Skeletal muscle satellite cell (primary cell): ENCODE data around the gene TYMP.
A peak's percentile ranks its signal among the peaks of the same experiment; 100 is the strongest.

Experiments used
- H3K27me3 ChIP-seq: 2 replicates; pipeline ENCODE4 v1.7.0; 2013; ENCODE audit warnings: low read length; ENCODE audit not compliant: control insufficient read depth, insufficient read depth
- H3K36me3 ChIP-seq: 2 replicates; pipeline ENCODE4 v1.7.0; 2013; ENCODE audit warnings: mild to moderate bottlenecking, control low read depth, low read length; ENCODE audit not compliant: insufficient read depth
- H3K4me1 ChIP-seq: 2 replicates; pipeline ENCODE4 v1.7.0; 2013; ENCODE audit warnings: low read length; ENCODE audit not compliant: control insufficient read depth, insufficient read depth
- H3K4me2 ChIP-seq: 2 replicates; pipeline ENCODE4 v1.7.0; 2013; ENCODE audit warnings: mild to moderate bottlenecking, low read length
- H3K4me3 ChIP-seq: 2 replicates; pipeline ENCODE4 v1.7.0; 2013; ENCODE audit warnings: low read length
- H3K9ac ChIP-seq: 2 replicates; pipeline ENCODE4 v1.7.0; 2013; ENCODE audit warnings: mild to moderate bottlenecking, low read depth, low read length, moderate library complexity
- H3K9me3 ChIP-seq: replicated peaks from 2 replicates; pipeline ENCODE4 v1.7.0; 2013; ENCODE audit warnings: mild to moderate bottlenecking, control low read depth, low read length

Gene TYMP

DNA sequence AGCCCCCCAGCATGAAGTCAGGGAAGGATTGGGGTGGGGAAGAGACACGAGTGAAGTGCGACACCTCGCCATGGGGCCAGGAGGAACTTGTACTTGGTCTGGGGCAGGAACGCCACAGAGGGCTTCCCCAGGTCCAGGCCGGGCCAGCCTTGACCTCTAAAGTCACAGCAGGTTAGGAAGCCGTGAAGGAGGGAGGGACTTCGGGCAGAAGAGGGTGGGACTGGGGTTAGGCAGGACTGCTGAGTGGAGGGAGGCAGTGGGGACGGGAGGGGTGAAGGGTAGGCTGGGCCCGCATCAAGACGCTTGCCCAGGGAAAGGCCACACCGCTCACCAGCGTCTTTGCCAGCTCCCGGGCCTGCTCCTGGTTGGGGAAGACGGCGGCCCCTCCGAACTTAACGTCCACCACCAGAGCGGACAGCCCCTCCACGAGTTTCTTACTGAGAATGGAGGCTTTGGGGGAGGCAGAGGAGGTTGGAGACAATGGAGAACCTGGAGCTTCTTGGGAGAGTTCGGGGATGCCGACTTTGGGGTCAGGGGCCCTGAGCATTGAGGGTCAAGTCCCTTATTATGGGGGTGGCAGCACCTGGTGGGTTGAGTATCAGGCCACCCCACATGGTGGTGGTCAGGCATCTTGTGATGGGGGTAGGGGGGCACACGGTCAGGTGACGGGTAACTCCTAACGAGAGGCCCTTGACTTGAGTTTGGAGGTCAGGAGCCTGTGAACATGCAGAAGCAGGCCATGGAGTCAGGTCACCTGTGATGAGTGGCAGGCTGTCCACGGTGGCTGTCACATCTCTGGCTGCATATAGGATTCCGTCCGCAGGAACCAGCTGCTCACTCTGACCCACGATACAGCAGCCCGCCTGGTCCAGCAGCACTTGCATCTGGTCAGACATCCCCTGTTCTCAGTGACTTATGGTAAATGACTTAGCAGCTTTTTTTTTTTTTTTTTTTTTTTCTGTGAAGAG lies 2.7 kb downstream of the TYMP start:
- H3K9me3 ChIP-seq = no peaks in the 10 kb centered on the region
- H3K4me1 ChIP-seq = peaks cover 56% of the 10 kb centered on the region
- peaks cover 20% of the 10 kb centered on the region for H3K36me3 ChIP-seq
- peaks cover 20% of the 10 kb centered on the region for H3K27me3 ChIP-seq
- peak overlapping the region; percentile 91 for H3K9ac ChIP-seq
- peak overlapping the region; percentile 93 for H3K4me2 ChIP-seq
- H3K4me3 ChIP-seq = peak overlapping the region; percentile 83

DNA sequence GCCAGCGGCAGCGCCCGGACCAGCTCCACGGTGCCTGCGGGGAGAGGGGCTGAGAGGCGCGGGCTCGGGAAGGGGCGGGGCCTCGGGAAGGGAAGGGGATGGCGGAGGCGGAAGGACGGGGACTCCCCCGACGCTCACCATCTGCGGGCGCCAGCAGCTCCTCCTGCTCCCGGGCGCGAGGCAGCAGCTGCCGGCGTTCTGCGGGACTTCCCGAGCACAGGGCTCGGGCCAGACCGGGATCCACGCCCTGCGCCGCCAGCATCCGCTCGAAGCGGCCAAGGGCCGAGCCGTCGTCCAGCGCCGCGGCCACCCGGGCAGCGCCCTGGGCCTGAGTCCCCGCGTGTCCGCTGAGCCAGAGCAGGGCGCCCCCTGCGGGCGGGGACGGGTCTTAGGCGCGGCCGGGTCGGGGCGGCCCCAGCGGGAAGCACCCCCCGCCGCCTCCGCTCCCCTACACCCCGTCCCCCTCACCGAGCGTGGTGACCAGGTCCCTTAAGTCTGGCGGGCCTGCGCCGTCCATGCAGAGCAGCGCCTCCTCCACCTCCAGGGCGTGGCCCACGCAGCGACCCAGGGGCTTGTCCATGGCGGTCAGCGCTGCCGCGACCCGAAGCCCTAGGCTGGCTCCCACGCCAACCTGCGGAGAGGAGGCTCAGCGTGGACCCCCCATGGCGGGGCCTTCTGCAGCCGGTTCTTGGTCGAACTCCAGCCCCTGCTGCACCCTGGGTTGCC lies 3.5 kb downstream of the TYMP start:
- Histone ChIP-seq H3K27me3 (peaks cover 18% of the 10 kb centered on the region), H3K9ac (peak overlapping the region; percentile 91), H3K4me3 (peak overlapping the region; percentile 83), H3K36me3 (peaks cover 29% of the 10 kb centered on the region), H3K9me3 (no peaks in the 10 kb centered on the region), H3K4me1 (peaks cover 48% of the 10 kb centered on the region), H3K4me2 (peak overlapping the region; percentile 93)

DNA sequence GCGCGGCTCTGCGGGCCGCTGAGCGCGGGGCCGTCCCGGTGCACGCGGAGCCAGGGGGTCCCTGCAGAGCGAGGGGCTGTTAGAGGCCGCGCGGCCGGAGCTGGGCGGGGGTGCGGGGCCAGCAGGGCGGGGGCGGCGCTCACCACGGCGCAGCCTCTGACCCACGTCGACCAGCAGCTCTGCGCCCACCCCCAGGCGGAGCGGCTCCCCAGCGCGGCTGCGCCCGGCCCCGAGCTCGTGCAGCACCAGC lies 4.0 kb downstream of the TYMP start:
- Histone ChIP-seq H3K4me1 (peaks cover 43% of the 10 kb centered on the region), H3K9ac (peak overlapping the region; percentile 91), H3K36me3 (peaks cover 32% of the 10 kb centered on the region), H3K9me3 (no peaks in the 10 kb centered on the region), H3K27me3 (peaks cover 13% of the 10 kb centered on the region), H3K4me2 (peak overlapping the region; percentile 93), H3K4me3 (peak overlapping the region; percentile 83)

DNA sequence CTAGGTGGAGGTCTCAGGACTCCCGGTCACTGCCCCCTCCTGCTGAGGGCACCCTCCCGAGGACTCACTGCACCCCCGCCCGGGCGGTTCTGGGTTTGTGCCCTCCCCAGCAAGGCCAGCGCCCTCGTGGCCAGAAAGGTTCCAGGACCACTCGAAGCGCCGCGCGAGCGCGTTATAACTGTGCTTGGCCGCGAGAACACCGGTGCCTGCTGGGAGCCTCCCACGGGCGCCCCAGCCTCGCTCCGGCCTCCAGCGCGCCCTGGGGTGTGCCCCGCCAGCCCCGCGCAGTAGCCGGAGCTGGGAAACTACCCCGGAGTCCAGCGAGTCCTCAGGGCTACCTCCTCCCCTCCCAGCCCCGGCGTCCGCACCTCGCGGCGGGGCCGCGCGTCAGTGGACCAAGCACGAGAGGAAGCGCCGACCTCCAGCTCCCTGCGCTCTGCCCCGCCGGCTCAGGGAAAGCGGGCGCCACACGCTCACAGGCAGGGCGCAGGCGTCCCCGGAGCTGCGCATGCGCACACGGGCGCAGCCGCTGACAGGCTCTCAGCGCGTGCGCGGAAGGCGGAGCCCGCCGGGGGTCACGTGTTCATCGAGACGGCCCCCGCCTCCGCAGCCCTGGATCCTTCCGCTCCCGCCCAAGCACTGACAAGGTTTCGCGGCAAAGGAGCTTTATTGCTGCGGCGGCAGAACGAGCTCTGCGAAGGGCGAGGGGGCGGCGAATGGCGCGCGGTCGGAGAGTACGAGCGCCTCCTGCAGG lies 4.5 kb downstream of the TYMP start, which contains the start of gene SCO2:
SCO2 (minus strand) TSS at position 495 of the 754 bp plus-strand sequence. CDS start 1,187 bp downstream, outside the sequence.
- H3K9ac ChIP-seq = peak within 1 kb of the TSS; percentile 91
- peaks cover 8% of the 10 kb centered on the region for H3K27me3 ChIP-seq
- no peaks in the 10 kb centered on the region for H3K9me3 ChIP-seq
- peak within 1 kb of the TSS; percentile 93 for H3K4me2 ChIP-seq
- H3K4me3 ChIP-seq = peak within 1 kb of the TSS; percentile 83
- peaks cover 33% of the 10 kb centered on the region for H3K36me3 ChIP-seq
- H3K4me1 ChIP-seq = peaks cover 38% of the 10 kb centered on the region

DNA sequence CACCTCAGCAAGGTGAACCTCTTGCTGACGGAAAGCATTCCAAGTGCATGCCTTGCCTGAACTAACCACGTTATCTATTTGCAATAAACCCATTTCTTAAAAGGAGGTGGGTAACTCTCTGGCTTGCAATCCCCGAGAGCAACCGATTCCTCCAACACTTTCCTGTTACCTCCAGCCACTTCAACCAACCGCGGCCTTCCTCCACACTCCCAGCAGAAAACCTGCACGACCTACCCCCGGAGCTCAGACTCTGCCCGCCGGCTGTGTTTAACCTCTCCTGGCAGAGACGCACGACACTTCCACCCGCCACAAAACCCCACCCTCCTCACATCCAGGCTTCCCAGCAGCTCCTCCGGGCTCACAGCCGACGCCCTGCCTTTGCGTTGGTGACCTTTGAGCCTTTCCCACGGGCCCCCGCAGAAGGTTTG lies 5.1 kb downstream of the TYMP start:
- H3K9ac ChIP-seq = peak overlapping the region; percentile 91
- peak overlapping the region; percentile 83 for H3K4me3 ChIP-seq
- H3K4me1 ChIP-seq = peaks cover 32% of the 10 kb centered on the region
- H3K4me2 ChIP-seq = peak overlapping the region; percentile 93
- H3K36me3 ChIP-seq = peaks cover 33% of the 10 kb centered on the region
- H3K9me3 ChIP-seq = no peaks in the 10 kb centered on the region
- H3K27me3 ChIP-seq = peaks cover 2% of the 10 kb centered on the region

DNA sequence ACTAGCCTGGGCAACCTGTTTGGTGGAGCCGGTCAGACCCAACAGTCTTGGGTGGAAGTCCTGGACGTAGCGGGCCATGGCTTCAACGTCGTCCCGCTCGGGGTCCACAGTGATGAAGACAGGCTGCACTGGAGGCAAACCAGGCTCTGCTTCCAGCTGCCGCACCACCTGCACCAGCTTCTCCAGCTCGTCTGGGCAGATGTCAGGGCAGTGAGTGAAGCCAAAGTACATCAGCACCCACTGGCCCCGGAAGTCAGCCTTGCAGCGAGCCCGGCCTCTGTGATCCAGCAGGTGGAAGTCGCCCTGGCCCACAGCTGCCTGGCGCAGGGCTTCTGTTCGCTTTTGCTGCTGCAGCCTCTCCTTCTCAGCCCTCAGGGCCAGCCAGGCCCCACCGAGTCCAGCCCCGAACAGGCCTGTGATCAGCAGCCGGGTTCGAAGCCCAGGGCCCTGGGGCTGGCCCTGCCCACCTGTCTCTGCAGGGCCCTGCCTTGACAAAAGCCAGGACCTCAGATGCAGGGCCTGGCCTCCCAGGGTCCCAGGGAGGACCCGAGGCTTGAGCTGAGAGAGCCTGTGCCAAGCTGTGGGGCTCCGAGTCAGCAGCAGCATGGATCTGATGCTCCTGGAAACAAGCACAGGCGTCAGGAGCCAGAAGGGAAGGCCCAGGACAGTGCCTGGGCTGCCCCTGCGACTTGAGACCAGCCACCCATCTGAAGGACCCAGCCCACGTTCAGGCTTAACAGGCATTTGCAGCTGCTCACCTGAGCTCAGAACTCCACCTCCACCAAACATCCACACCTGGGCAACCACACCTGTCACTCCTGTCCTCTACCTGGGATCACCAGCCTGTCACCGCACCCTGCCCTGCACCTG lies 5.8 kb downstream of the TYMP start:
- H3K36me3 ChIP-seq = peaks cover 38% of the 10 kb centered on the region
- no peaks in the 10 kb centered on the region for H3K9me3 ChIP-seq
- peak overlapping the region; percentile 83 for H3K4me3 ChIP-seq
- H3K4me2 ChIP-seq = peak overlapping the region; percentile 93
- no peaks in the 10 kb centered on the region for H3K27me3 ChIP-seq
- peaks cover 26% of the 10 kb centered on the region for H3K4me1 ChIP-seq
- peak overlapping the region; percentile 91 for H3K9ac ChIP-seq

DNA sequence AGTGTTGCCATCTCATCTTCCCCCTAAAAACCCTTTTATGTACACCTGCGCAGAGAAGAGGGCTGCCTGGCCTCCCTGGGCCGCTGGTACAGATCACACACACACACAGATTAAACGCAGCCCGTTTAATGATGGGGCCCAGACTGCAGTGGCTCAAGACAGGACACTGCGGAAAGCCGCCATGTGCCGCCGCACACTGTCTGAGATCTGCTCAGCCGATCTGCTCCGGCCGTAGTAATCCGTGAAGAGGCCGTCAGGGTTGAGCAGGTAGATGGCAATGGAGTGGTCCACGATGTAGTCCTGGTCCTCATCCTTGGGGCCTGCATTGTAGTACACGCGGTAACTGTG lies 6.4 kb downstream of the TYMP start:
- Histone ChIP-seq H3K9ac (no peak overlapping the region), H3K4me1 (peaks cover 26% of the 10 kb centered on the region), H3K36me3 (peaks cover 42% of the 10 kb centered on the region), H3K27me3 (no peaks in the 10 kb centered on the region), H3K4me3 (no peak overlapping the region), H3K9me3 (no peaks in the 10 kb centered on the region), H3K4me2 (peak overlapping the region; percentile 93)

DNA sequence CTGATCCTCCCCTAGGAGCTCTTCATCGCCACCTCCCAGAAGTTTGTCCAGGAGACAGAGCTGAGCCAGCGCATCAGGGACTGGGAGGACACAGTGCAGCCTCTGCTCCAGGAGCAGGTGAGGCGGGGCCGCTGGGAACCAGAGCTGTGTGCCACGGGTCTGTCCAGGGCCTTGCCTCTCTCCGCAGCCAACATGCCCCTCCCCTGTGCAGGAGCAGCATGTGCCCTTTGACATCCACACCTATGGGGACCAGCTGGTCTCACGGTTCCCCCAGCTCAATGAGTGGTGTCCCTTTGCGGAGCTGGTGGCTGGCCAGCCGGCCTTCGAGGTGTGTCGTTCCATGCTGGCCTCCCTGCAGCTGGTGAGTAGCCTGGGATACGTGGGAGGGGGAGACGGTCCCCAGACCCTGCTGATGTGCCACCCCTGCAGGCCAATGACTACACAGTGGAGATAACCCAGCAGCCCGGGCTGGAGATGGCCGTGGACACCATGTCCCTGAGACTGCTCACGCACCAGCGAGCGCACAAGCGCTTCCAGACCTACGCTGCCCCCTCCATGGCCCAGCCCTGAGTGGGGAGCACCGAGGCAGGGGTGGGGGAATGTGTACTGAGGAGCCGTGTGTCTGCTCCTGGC lies 6.9 kb downstream of the TYMP start:
- H3K9me3 ChIP-seq = no peaks in the 10 kb centered on the region
- H3K4me2 ChIP-seq = no peak overlapping the region
- H3K36me3 ChIP-seq = peaks cover 47% of the 10 kb centered on the region
- no peak overlapping the region for H3K9ac ChIP-seq
- no peak overlapping the region for H3K4me3 ChIP-seq
- peaks cover 26% of the 10 kb centered on the region for H3K4me1 ChIP-seq
- no peaks in the 10 kb centered on the region for H3K27me3 ChIP-seq

DNA sequence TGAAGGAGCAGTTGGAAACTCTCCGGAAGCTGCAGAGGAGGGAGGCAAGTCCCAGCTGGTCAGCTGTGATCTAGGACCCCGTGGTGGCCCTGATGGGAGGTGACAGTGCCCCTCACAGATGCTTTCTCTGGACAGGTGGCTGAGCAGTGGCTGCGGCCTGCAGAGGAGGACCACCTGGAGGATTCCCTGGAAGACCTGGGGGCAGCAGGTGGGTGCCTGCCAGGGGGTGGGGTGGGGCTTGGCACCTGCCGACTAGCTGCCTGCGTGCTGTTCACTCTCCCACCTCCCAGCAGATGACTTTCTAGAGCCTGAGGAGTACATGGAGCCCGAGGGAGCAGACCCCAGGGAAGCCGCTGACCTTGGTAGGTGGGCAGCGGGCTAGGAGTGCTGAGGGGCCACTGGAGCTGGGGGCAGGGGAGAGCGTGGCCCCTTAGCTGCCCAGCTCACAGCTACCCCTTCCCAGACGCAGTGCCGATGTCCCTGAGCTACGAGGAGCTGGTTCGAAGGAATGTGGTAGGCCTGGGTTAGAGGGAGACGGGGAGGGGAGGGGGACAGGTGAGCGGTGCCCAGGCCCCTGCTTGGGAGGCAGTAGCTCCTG lies 7.5 kb downstream of the TYMP start:
- Histone ChIP-seq H3K36me3 (peaks cover 53% of the 10 kb centered on the region), H3K9me3 (no peaks in the 10 kb centered on the region), H3K4me3 (no peak overlapping the region), H3K9ac (no peak overlapping the region), H3K4me1 (peaks cover 23% of the 10 kb centered on the region), H3K27me3 (no peaks in the 10 kb centered on the region), H3K4me2 (no peak overlapping the region)

DNA sequence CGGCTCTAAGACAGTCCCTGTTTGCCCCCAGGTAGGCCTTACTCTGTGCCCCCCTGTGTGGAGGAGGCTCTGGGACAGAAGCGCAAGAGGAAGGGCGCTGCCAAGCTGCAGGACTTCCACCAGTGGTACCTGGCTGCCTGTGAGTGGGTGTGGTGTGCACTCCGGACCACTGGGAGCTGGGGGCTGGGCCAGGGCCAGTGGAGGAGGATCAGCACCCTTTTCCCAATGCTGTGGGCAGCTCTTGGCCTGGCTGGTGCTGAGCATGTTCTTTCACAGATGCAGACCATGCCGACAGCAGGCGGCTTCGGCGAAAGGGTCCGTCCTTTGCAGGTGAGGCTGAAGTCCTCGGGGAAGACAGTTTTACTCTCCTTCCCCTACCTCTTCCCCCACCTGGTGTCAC lies 8.1 kb downstream of the TYMP start:
- peaks cover 59% of the 10 kb centered on the region for H3K36me3 ChIP-seq
- no peaks in the 10 kb centered on the region for H3K9me3 ChIP-seq
- H3K9ac ChIP-seq = no peak overlapping the region
- peaks cover 17% of the 10 kb centered on the region for H3K4me1 ChIP-seq
- no peak overlapping the region for H3K4me2 ChIP-seq
- no peak overlapping the region for H3K4me3 ChIP-seq
- no peaks in the 10 kb centered on the region for H3K27me3 ChIP-seq
